Esophagus mucosa (tissue), 1 donor: ENCODE measurements around the gene TFAP2A. TPM values are rescaled to one million over a fixed set of nuclear protein-coding genes. Genes with fewer than 3 reads are reported as not detected.

ENCODE experiments used
- ATAC-seq: fragments of 200-7000 bp; cut with Tn5 transposase; one replicate; pipeline ENCODE4 v1.9.1; 2020
- total RNA-seq: library from RNA; stranded (reverse); gene quantifications from one replicate; pipeline ENCODE4 v1.2.4, GENCODE V29; 2023
- donor health status: DM: yes; HTN: yes; CAD: no.

Gene TFAP2A
- total RNA-seq, 1 donor from 2014 or later = 59.6 TPM

DNA sequence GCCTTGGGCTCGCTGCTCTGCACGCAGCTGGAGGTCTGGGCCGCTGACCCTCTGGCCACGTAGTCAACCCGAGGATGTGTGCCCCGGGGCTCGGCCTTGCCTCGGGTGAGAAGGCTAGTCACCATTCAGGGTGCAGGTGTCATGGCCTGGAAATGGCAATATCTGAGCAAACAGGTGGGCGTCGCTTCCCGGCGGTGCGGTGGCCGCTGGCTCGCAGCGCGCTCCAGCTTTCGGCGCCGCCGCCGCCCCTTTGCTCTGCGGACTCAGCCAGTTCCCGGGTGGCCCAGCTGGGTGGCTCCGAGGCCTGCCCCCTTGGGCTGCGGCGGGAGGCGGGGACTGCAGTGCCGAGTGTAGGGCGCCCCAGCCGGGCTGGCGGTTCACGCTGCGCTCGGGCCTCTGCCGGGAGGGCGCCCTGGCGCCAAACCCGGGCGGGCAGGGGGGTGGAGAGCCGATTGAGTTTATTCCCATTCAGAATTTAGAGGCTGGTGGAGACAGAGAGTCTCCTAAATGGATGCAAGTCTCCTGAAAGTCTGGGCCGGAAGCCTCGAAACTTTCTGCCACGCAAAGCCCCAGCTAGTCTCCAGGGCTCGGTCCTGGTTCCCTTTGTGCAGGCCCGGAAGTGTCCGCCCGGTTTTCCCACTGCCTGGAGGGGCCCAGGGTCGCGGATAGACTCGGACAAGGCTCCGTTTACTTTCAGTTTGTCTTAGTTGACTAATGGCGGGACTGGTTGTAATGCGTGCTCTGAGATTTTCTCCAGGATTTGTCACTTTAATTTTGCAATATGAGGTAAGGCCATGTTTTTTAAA, 11.3 kb upstream of the TFAP2A start:
- peak; percentile 59 for ATAC-seq

- ATAC-seq = no peak
These were observed 10.5 kb upstream of the TFAP2A start for GRCh38 chr6:10425176-10425974.

DNA sequence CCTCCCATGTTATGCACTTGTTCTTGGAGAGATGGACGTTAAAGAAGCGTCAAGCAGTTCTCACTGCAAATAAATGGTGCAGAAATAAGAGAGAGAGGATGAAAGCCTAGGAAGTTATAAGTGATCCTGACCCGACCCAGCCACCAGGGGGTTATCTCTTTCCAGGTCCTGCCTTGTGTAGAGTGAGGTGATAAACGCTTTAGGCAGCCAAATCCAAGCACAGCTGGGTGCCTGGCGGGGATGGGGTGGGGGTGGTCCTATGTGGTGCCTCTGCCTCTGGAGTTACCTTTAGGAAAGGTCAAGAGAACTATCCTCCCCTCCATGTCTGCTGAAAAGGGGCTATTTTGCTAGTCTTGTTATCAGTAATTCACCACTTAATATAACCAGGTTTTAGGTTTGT, 9.2 kb upstream of the TFAP2A start:
- no peak for ATAC-seq

DNA sequence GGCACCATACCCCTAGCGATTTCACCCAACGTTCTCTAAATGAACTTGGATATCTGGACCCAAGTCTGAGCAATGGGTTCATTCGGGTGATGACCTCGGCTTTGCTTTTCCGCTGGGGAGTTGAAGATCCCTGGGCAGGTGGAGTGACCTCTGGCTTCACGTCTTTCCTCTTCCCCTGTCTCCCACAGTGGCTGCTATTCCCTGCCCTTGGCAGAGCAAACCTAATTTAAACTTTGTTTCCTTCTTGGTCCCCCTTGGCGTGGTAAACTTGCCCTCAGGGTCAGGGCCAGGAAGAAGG, 7.8 kb upstream of the TFAP2A start:
- ATAC-seq = no peak

DNA sequence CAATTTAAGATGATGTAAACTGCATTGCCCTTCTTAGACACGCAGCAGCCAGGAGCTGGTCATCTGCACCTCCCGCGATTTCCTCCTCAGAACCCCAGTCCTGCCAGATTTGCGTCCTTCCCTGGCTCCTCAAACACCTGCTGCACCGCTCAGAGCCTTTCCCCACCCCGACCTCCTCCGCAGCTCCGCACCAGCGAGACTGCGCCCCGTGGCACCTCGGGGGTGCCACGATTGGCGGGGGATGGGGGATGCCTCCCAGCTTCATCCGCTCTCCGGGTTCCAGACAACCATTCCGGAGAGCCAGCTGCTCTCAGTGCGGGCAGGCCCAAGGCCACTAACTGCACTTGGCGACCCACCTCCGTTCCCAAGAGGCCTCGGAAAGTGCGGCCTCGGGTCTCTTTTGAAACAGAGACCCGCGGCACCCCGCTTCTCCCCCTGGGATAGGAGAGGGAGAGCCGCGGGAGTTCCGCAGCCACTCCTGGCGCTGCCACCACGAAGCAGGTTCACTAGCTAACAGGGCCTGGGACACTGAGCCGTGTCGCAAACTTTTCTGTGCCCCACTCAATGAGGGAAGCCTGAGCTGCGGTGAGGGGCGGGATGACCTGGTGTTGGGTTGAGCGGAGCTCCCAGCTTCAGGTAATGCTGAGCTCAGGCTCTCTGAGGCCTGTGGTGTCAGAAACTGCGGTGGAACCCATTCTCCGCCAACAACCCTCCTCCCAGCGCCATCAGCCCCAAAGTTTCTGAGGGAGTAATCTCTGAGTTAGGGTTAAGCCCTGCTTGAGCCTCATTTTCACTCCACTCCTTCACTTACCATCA, 7.3 kb upstream of the TFAP2A start:
- no peak for ATAC-seq

GRCh38 chr6:10421158-10421920, 6.5 kb upstream of the TFAP2A start:
- no peak for ATAC-seq

GRCh38 chr6:10420546-10421157, 5.8 kb upstream of the TFAP2A start:
- no peak for ATAC-seq

DNA sequence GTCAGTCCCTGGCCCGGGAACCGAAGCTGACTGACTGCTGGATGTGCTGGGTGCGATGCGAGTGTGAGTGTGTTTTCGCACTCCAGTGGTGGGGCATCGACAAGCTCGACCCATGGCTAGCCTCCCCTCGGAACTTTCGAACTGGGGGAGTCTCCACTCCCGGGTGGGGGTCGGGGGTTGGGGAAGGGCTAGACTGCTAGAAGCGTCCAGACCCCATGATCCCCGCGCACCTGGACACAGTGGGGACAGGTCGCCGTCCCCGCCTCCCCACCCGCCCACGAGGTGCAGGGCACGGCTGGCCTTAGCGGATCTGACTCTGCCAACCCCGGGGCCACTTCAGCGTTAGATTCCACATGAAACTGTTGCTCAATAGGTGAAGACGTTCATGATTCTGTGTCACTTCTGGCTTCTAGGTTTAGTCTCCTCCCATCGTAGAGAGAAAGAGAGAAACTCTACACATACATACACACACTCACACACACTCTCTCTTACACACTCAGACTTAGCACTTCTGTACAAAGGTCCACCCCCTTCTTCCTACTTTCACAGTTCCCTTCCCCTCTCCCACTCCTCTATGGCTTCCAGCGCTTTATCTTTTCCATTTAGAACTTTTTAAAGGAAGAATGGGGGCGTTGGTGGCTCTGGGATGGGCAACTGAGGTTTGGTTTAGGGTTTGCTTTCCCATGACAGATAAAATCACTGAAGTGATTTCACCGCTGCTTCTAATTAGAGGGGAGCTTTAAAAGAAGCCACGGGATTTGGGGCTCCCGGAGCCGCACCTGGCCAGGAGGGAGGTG, 5.1 kb upstream of the TFAP2A start:
- ATAC-seq = peak; percentile 45

GRCh38 chr6:10418862-10419748, 4.2 kb upstream of the TFAP2A start:
- ATAC-seq = peak; percentile 52

- ATAC-seq = no peak
These were observed 3.5 kb upstream of the TFAP2A start for GRCh38 chr6:10418361-10418861.

DNA sequence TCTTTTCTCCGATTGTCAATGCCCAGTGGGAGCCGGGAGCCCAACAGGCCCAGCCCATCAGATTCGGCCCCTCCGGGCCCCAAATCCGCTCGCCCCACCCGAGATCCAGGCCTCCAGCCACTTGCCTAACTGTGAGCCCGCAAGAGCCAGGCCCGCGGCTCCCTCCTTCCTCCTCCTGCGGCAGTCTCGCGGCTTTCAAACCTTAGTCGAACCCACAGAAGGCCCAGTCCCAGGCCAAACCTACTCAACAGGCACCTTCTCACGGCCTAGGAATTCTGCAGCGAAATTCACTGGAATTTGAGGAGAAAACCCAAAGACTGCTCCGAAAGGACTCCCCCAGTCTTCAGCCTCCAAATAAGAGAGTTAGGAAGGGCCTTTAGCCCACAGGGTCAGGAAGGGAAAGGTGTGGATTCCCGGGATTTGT, 2.8 kb upstream of the TFAP2A start:
- no peak for ATAC-seq

GRCh38 chr6:10416863-10417641, 2.2 kb upstream of the TFAP2A start:
- no peak for ATAC-seq

DNA sequence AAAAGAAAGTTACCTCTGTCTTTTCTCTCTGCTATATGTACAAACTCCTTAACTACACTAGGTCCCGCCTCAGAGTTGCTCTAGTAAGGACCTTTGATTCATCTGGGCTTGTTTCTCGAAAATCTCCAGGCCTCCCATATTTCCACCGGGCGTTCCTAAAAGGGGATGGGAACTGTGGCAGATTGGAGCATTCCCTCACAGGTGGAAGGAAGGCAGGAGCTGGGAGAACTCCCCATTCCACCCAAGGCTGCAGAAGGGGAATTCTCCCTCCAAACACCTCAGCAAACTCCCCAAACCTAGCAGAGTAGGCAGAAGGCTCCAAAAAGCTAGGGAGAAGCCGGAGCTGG, 1.6 kb upstream of the TFAP2A start:
- ATAC-seq = no peak

DNA sequence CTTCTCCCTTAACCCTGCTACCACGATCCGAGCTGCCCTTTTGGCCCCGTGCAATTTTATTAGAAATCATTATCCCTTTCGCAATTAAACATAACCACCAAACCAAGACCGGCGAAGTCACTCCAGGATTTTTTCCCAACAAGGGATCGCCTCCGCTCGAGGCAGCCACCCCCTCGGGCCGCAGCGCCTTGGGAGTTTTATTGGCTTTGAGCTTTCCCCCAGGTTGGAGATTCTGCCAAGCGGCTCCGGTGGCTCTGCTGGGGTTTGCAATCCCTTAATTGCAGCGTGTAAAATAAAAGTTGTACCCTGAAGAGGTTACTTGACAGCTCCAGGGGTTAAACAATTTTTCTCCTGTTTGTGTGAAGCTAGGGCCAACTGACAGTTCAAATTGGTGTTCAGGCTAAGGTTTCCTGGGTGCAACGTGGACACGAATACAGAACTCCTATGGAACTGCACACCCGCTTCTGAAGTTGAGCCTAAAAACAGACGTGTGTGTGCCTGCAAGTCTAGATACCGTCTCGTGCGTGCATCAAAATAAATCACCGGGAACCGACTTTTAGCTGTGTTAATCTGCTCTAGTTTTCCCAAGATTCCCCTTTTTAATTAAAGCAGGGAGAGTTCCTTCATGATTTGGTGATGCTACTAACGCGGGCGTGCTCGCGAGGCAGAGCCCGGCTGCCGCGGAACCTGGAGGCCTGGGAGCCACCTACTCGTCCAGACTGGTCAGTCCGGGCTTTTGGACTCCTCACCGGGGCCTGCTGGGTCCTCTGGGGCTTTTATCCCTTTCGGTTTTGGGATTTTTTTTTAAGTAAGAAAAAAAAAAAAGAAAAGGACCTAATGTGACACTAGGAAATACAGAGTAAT, 975 bp upstream of the TFAP2A start:
- ATAC-seq = no peak

DNA sequence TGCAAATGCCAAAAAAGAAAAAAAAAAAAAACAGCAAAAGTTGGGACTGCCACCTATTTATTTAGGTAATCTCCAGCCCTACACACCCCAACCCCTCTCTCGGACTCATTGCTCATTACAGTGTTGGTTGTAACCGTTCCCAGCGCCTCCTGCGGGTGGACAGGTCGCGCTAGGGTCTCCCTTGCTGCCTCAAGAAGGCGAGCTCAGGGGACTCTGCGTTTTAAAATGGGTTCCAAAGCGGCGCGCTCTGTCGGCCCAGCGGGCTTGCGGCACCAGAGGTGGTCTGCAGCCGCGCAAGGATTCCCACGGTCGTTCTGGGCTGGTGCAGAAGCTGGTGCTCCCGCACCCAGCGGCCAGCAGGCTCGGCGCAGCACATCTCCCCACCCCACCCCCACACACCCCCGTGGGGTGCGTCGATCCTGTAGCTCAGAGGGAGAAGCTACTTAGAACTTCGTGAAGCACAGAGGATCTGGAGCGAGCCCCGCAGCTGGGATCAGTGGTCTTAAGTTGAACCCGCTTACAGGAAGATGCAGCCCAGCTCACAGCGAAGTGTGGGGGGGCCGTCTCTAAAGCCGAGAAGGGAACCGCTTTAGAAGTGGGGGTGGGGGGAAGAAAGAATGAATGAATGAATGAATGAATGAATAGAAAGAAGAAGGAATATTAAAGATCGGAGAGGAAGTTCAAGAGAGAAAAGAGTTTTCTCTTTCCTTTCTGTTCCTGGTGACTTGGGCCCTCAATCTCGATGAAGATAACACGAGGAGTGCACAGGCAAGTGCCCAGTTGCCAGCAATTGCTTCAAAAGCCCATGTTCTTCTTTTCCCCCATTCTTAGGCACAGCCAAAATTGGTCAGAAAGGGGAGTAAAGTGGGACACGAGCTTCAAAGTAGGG, 780 bp downstream of the TFAP2A start:
- ATAC-seq = peak; percentile 37

DNA sequence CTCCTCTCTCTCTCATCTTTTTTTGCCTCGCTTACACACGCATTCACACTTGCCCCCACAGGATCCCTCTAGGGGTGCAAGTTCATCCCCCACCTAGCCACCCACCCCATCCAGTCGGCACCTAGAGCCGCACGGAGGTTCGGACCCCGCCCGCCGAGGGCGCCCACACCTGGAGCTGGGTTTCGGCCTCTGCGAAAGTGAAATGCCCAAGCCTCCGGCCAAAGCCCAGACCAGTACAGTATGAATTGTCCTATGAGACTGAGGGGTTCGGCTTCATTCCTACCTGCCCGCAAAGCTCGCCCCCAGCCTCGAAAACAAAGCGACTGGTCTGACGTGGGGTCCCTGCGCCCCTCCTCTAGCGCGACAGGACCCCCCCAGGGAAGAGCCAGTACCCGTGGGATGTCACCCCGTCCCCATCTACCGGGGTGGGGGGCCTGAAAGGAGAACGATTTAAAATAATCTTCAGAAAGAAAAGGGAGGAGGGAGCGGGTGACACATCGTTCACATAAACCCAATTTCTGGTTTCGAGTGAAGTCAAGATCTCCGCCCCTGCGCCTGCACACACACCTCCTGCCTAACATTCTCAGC, 1.5 kb downstream of the TFAP2A start:
- peak; percentile 1 for ATAC-seq
